NCI-H2171 (cell line): ENCODE results near the gene NELL2.

Experiments used
- DNase-seq: peaks from one replicate; lab custom pipeline; 2025; lab: John Stamatoyannopoulos, UW

The NELL2 gene

DNA sequence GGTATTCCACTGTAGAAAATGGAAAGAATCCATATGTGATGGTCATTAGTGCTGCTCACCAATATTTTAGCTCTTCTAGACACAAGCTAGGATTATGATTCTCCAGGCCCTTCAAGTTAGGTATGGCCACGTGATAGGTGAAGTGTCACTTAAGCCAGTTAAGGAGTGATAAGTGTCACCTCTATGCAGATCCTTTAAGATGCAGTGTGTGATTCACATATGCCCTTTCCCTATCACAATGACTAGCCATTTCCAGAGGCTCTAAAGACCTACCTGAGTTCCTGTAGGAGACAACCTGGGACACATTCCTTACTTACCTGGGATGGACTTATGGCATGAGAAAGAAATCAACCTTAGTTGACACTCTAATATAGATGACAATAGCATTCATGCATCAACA lies 343.2 kb downstream of the NELL2 start:
- DNase-seq = no peak

DNA sequence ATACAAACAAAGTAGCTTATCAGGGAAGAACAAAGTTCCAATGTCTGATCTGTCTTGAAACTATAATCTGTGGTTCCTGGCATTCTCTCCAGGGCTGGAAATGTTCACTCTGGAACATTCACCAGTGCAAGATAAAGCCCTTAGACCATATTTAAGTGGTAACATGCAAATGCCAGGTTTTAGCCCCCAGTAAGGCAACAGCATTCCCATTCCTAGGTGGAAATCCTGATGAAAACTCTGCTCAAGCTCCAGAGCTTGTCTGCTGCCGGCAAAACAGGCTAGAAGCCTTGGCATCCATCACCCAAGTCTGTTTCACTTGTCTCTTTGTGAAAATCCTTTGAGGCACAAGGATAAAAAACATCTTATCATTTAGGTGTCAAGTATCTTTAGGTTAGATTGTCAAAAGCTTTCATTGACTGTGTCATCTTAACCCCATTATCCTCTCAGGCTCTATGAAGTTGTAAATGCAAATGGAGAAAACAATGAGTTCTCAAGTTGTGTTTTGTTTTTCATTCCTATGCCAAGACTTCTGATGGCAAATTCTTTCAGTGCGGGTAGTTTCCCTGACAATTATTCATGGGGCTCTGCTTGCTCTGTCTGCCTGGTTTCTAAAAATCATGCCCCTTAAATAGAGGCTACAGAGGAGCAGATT lies 344.7 kb downstream of the NELL2 start:
- no peak for DNase-seq

DNA sequence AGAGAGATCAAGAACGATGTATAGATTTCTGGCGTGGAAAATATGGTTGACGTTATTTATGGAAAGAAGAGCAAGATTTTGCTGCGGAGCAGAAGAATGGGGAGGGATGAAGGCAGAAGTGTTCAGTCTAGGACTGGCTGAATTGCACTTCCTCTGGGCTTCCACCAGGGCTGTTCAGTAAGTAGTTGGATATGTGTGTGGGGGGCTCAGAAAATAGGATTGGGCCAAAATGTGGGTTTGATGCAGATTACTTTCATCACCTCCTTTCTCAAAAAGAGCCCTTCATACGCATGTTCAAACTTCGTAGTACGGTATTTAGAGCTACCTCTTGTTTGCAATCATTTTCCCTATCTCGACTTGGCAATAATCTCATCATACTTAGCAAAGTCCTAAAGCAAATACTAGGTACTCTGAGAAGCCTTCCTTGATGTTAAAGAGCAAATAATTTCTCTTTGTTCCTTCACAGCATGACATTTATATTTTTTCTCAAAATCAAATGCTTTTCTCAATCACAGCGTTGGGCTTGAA lies 349.4 kb downstream of the NELL2 start:
- no peak for DNase-seq

DNA sequence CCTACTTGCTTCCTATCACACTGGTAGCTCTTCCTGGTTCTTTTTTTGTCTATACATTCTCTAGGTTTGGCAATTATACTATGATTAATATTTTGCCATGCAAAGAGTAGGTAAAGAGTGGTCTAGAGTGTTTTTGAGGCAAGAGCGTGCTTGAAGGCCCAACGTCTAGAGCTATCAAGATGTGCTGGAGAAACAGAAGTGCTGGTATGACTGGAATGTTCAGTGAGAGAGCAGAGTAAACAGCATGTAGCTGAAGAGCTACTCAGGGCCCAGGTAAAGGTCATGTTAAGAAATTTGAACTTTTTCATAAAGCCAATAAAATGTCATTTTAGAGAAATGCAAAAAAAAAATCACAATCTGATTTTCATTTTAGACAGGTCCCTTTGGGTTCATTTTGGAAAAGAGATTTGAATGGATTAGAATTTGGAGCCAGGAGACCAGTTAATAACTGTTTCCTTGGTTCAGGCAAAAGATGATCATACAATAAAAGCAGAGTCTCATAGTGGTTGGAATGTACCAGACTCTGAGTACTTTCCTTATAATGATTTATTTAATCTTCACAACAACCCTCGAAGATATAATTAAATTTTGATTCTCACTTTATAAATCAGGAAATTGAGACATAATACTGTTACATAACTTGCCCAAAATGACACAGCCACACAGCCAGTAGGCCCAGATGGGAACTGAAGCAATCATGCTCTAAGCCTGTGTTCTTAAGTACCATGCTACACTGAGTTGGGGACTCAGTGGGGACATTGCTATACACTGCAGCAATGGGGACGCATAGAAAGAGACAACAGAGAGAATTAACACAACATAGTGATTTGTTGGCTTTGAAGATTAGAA lies 350.1 kb downstream of the NELL2 start:
- DNase-seq = no peak

DNA sequence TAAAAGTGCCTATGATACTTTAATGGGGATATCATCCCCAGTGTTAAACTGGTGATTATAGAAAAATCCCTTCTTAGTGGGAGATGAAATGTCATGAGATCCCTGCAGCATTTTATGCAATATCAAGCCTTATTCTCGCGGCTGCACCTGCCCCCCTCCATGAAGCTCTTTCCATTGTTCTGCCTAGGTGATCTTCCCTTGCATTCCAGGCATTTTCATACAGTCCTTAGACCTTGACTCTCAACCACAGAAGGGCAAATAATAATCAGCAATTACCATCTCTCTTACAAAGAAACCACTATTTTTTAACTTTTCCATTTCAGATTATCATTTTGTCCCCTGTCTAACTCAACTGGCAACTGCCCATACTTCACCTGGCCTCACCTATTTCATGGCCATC lies 352.3 kb downstream of the NELL2 start:
- no peak for DNase-seq

DNA sequence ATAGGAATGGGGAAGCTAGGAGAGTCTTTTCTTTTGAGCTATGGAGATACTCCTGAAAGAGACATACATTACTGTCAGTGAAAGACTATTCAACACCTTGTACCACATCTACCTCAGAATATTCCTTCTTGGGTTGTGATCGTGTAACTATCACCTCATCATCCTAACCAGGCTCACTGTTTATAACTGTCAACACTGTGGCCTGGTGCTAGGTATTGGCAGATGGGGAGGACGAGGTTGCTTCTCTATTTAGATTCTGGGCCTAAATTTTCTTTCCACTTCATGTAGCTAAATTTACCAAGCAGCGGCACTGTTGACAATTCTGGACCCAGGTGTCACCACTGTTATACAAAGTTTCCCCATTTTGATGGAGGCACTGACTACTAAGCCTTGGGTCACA lies 354.4 kb downstream of the NELL2 start:
- no peak for DNase-seq

DNA sequence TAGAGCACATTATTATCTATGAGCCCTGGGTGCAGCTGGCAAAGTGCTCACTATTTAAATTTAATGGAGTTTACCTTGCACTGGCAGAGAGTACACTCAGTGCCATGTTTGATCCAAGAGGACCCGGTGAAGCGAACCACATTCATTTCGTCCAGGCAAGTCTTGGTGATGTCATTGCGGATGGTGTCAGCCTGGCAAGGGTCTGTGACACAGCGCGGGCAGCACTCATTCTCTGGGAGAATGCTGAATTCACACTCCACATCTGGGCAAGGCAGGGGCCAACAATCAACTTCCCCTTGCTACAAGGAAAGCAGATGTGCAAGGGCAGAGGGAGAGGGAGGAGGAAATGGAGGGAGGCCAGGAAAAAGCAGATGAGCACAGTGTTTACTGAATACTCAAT lies 356.2 kb downstream of the NELL2 start:
- DNase-seq = no peak

DNA sequence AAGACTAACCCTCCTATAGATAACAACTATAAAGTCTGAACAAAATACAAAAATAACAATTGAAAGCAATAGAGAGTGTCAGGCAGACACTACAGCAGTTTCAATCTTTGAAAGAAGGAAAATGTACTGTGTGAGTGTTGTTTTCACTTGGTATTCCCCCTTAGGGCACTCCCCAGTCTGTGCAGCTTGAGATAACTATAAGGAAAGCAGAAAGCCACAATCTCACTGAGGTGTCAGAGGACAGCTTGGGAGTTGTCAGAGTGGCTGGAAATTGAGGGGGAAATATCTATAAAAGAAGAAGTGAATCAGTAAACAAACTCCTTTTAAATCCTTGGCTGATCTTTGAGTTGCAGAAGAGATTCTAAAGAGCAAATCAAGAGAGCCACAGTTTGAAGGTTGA lies 364.8 kb downstream of the NELL2 start:
- no peak for DNase-seq

DNA sequence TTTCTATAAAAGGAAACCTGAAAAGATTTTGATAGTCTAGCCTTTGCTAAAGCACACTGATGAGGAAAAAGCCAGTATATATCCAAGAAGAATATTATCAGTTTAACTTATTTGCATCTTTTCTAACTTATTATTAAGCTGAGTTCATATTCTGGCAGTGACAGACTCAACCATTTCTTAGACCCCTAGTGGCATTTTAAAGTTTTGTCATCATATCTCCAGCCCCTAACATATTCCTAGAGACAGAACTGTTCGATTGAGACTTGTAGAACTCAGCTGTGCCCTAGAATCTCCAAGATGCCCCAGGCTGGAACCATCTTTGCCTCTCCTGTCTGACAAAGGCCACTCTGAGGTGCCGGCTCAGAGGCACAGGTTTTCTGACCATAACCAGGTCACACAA lies 365.6 kb downstream of the NELL2 start:
- no peak for DNase-seq

DNA sequence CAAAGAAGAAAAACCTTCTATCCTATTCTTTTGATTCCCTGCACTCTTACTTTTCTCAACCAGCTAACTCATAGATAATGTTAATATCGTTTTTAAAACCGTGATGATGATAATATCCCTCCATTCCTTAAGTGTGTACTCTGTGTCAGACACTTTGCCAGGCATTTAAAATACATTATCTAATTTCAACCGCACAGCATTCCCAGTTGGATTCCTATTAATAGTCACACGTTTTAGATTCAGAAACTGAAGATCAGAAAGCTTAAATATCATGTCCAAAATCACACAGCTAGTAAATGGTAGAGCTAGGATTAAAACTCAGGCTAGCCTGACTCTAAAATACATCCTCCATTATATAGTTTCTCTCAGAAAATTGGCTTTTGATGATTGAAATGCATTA lies 366.0 kb downstream of the NELL2 start:
- DNase-seq = no peak

DNA sequence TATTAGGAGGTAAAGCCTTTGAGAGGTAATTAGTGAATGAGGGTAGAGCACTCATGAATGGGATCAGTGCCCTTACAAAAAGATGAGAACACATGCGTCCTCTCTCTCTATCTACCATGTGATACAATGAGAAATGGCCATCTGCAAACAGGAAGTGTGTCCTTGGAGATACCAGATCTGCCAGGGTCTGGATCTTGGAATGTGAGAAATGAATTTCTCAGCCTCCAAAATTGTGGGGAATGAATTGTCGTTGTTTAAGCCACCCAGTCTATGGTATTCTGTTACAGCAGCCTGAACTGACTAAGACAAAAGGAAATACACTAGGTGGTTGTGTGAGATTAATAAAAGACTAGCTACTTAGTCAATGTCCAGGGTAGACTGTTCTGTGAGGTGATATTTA lies 366.6 kb downstream of the NELL2 start:
- DNase-seq = no peak

DNA sequence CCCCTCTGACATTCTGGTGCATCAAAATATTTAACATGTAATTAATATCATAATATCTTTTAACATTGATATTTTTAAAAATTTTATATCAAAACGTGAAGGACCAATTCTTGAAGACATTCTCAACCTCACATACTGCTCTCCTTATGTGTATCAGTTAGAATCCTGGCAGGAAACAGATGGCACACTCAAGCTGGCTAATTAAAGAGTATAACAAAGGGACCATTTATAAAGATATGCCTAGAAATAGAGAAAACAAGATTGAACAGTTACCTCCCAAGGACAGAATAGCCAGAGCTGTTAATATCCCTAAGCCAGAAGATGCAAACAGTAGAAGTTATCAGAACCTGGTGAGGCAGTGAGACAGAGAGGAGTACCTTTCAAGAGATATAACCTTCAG lies 368.7 kb downstream of the NELL2 start:
- DNase-seq = no peak

DNA sequence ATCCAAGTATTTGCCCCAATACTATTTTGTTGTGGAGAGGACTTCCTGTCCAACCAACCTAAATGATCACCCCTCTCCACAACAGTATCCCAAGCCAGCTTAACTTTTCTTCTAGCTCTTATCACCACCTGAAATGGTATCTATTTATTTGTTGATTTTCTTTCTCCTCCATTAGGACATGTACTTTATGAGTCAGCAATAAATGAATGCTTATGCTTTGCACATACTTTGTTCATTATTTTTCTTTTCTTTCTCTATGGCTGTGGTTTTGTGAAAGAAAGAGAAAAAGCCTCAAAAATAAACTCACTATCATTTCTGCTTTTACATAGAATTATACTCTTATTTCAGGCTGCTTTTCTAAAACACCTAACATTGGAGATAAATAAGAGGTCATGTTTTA lies 371.3 kb downstream of the NELL2 start:
- DNase-seq = no peak

DNA sequence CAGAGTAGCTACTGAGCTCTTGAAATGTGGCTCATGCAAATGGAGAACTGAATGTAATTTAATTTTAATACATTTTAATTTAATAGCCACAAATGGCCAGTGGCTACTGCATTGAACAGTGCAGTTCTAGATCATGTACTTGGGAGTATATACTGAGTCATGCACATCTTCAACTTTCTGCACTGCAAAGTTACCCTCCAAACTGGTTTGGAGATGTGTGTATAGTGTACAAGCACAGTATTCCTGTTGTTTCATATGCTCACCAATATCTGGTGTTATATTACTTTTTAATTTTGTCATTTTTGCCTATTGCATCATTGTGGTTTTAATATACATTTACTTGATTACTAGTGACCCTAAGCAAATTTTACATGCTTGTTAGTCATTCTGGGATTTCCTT lies 372.8 kb downstream of the NELL2 start:
- no peak for DNase-seq

DNA sequence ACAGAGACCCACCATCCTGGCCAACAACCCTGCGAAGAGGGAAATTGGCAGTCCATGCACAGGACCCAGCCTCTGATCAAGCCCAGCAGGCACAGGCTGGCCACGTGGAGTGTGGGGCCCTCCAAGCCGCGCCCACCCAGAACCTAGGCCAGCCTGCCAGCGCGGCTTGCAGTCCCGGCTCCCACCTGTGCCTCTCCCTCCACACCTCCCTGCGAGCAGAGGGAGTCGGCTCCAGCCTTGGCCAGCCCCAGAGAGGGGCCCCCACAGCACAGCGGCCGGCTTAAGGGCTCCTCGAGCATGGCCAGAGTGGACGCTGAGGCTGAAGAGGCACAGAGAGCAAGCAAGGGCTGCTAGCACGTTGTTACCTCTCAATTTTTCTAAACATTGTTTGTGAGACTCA lies 373.4 kb downstream of the NELL2 start:
- no peak for DNase-seq

DNA sequence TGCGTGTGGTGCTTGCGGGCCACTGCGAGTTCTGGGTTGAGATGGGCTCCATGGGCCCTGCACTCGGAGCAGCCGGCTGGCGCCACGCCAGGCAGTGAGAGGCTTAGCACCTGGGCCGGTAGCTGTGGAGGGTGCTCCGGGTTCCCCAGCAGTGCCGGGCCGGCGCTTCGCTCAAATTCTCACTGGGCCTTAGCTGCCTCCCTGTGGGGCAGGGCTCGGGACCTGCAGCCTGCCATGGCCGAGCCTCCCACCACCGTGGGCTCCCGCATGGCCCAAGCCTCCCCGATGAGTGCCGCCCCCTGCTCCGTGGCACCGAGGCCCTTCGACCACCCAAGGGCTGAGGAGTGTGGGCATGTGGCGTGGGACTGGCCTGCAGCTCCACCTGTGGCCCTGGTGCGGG lies 375.7 kb downstream of the NELL2 start:
- DNase-seq = no peak

DNA sequence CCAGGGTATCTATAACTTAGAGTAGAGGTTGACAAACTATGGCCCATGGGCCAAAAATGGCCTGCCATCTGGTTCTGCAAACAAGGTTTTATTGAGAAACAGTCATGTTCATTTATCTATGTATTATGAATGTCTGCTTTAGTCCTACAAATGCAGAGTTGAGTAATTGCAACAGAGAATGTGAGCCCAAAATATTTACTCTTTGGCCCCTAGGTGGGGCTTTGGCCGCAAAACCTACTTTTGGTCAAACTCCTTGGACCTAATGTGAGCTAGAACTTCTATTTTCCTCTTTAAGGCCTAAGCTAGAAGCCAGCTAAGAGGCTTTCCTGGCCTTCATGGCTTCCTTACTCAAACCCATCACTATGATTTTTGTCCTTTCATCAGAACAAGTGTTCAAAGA lies 379.1 kb downstream of the NELL2 start:
- DNase-seq = no peak

DNA sequence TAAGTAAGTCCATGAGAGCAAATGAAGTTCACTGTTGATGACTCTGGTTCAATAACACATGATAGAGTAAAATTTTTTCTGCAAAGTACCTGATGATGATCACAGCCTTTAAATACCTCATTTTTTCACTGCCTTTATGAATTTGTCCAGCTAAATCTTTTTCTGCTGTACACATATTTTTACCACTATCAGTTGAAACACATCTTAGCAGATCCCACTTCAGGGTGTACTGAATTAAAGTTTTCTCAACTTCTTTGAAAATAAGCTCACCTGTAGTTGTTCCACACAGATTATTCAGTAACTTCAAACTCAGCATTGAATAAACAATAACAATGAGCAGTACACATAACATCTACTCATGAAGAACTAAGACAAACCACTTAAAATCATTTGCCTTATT lies 385.9 kb downstream of the NELL2 start:
- no peak for DNase-seq

DNA sequence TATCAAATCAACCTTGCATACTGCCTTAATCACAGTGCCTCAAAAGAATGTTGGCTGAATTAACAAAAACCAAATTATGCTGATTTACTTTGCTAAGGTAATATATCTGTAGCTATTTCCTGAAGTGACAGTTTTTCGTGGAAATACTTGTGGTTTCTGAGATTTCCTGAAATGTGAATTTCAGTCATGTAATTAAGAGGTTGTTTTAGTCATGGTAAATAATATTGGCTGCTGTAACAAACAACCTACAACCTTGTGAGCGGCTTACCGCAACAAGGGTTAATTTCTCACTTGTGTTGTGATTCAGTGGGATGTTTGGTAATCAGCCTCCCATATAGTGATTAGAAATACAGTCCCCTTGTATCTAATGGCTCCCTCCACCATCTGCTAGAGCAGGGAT lies 387.9 kb downstream of the NELL2 start:
- DNase-seq = no peak

DNA sequence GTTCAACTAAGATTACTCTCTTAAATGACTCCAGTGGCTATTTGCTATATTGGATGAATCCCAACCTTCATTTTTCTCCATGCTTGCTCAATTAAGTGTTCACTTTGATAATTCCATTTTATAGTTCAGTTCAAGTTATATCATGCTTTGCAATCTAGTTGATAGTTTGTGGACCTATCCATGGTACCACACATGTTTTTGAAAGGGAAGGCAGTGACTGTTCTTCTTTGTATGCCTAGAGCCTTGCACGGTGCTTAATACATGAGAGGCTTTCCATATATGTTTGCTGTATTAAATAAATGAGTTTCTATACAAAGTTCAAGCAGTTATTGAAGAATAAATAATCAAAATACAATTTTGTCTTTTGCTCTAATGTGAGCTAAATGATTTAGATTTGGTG lies 391.3 kb downstream of the NELL2 start:
- DNase-seq = no peak

DNA sequence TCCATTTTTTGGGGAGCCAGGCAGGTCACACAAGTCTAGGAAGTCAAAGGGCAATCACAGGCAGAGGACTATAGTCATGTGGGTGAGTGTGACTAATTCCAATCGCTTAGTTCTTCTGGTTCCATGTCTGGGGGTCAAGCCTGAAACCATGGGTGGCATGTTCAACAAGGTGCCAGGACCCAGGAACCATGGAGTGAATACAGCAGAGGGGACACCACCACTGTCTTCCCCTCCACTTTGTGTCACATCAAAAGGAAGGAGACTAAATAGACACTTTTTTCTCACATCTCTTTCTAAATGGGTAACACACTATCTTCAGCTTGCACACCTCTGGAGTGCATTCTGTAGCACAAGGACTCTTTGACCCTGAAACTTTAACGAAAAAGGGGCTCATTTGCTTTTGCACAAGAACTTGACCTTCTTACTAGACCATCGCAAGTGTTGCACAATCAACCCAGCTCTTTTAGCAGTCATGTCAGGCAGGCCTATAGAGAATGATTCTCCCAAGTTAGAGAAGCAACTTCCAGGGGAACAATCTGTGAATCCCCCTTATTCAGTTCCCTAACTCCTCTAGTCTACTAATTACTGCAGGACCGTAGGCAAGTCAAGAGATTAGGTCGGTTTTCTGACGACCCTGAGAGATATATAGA lies 398.7 kb downstream of the NELL2 start:
- no peak for DNase-seq

DNA sequence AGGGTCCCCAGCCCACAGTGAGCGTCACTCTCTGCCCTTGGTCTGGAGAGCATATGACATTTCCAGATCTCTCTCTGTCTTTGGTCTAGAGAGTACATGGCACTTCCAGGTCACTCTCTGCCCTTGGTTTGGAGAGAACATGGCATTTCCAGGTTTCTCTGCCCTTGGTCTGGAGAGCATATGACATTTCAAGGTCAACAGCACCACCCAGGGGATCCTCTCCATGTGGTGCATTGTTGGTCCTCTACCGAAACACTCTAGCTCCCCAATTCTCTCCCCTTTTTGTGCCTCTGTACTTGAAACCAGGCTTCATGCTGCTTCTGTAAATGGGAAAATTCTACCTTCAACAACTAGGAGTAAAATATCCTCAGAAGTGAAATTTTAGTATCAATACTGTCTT lies 399.4 kb downstream of the NELL2 start:
- no peak for DNase-seq

DNA sequence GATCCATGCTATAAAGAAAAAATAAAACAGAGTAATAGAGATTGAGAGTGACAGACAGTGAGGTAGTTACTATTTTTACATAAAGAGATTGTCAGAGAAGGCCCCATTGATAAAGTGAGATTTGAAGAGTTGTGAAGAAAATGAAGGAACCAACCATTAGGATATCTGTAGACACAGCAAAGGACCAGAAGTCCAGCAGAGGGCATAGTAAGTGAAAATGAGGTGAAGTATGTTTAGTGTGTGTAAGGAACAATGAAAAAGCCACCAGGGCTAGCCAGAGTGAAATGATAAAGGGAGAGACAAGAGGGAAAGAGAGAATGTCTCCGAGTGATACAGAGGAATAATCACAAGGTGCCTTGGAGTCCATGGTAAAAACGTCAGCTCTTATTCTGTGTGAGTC lies 411.0 kb downstream of the NELL2 start:
- no peak for DNase-seq
